Measurements from ENCODE around the gene NT5C1A.

Gene NT5C1A

GRCh38 chr1:39640861-39641260 lies 31.0 kb downstream of the NT5C1A start:
- no peak for ATAC-seq
- no peak for DNase-seq (ENCODE audit: low spot score in 2 of 2)
- H3K36me3 Mint-ChIP-seq: no peaks in the 10 kb centered on the region

DNA sequence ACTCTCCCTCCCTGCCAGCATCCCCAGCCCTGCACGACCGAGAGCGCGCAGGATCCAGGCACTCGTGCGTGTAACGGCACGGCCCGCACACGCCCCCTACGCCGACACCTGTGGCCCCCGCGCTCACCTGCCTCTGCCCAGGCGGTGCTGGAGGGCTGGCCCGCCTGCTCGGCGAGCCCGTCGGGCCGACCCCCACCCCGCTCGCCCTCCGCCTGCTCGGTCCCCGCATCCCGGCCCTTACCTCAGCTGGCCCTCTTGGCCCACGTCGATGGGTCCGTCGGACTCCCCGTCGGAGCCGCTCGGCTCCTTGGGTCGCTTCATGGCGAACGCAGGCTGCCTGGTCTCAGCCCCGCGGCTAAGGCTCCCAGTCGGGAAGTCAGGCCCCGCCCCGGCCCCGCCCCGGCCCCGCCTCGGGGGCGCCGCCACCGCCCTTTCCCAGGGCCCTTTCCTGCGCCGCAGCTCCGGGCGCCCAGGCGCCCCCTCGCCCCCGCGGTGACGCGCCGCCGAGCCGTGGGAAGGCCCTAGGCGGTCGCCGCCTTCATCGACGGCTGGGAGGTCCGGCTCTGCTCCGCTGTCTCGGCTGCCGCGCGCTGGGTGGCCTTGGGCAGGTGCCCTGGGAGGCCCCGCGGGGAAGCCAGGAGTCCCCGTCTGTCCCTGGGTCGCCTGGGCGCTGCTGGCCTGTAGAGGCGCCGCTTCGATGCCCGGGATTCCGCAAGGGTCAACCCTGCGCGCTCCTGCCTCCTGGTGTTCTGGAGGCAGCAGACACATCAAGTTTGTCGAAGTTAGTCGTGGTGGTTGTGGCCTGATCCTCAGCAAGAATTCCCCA lies 32.4 kb downstream of the NT5C1A start, which contains the start of gene HEYL:
TSS of gene HEYL (minus strand) at position 339 of the 826 bp plus-strand sequence. CDS start at position 321, 18 bp downstream.
- no peaks in the 10 kb centered on the region for H3K9me3 Mint-ChIP-seq
- ATAC-seq: peak; percentile 85
- no peaks in the 10 kb centered on the region for H3K36me3 Mint-ChIP-seq
- H3K4me1 Mint-ChIP-seq: no peaks in the 10 kb centered on the region
- no peak within 1 kb of the TSS for H3K27ac Mint-ChIP-seq
- peak within 1 kb of the TSS; percentile 31 for H3K4me3 Mint-ChIP-seq
- DNase-seq (ENCODE audit: low spot score in 2 of 2): peak; percentile 51 to 71

More at GRCh38 chr1:39640861-39641260, 31.0 kb downstream of the NT5C1A start:
- Mint-ChIP-seq H3K9me3 (no peaks in the 10 kb centered on the region), H3K4me3 (no peak overlapping the region), H3K4me1 (no peaks in the 10 kb centered on the region), H3K27ac (no peak overlapping the region)

GRCh38 chr1:39638965-39639304 lies 33.0 kb downstream of the NT5C1A start:
- no peaks in the 10 kb centered on the region for H3K36me3 Mint-ChIP-seq
- H3K9me3 Mint-ChIP-seq: no peaks in the 10 kb centered on the region
- no peak overlapping the region for H3K27ac Mint-ChIP-seq
- peak overlapping the region; percentile 31 for H3K4me3 Mint-ChIP-seq
- no peaks in the 10 kb centered on the region for H3K4me1 Mint-ChIP-seq
- ATAC-seq (no peak), DNase-seq (ENCODE audit: low spot score in 2 of 2) (no peak)

DNA sequence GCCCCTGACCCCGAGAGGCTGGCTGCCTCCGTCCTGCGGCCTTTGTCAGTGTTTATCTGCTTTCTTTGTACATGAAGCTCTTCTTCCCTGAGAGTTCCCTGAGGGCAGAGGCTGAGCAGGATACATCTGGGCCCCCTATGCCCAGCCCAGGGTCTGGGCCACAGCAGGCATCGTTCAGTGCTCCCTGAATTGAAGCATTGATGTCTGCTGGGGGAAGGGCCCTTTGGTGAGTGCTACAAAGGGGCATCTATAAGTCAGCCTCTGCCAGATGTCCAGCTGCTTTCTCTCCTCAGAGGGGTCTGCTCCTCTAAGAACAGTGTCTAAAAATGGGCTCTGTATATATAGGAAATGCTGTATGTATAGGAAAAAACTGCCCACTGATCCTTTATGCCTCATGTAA lies 34.5 kb downstream of the NT5C1A start:
- no peak for DNase-seq (ENCODE audit: low spot score in 2 of 2)
- ATAC-seq: no peak
- Mint-ChIP-seq H3K4me3 (no peak overlapping the region), H3K4me1 (peaks cover 4% of the 10 kb centered on the region), H3K36me3 (no peaks in the 10 kb centered on the region), H3K27ac (no peak overlapping the region), H3K9me3 (no peaks in the 10 kb centered on the region)

DNA sequence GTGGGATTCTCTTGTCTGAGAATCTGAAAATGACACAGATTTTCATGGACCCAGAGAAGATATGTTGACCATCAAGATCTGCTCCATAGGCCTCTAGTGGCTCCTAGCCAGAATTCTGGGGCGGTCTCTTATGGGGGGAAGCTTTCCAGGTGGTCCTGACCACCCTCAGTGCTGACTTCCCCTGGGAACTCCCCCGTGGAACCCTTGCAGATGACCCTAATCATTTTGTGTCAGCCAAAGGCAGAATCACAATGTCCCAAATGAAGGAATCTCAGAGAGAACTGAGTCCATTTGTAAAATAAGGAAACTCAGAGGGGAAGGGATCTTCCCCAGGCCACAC lies 36.1 kb downstream of the NT5C1A start:
- Mint-ChIP-seq H3K27ac (no peak overlapping the region), H3K36me3 (no peaks in the 10 kb centered on the region), H3K9me3 (no peaks in the 10 kb centered on the region), H3K4me1 (peaks cover 17% of the 10 kb centered on the region), H3K4me3 (no peak overlapping the region)
- no peak for DNase-seq (ENCODE audit: low spot score in 2 of 2)
- no peak for ATAC-seq

DNA sequence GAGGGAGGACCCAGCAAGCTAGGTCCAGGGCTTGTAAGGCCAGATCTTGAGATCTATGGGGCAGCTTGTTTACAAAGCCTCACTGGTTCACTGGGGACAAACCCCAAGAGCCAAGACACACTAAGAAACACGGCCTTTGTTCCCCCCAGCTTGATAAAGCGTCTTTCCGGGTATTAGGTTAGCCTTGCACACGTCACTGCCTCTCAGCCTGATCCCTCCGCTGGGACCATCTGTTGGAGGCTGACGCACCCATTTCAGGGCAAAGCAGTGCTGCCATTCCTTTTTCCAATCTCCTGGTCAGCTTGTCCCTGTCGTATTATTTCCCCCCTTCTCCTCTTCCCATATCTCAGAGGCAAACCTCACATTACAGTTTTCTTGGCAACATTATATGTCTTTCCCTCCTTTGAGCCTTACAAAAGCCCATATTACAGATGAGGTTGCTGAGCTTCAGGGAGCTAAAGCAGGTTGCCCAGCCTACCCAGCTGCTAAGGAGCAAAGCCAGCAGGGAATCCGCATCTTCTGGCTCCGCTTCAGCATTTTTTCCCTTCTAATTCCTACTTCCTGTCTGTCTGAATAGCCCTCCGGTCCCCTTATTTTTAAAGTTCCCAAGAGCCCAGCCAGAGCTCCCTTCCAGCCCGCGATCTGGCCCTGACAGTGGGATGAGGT lies 36.6 kb downstream of the NT5C1A start:
- DNase-seq (ENCODE audit: low spot score in 2 of 2) (no peak), ATAC-seq (no peak)
- Mint-ChIP-seq H3K9me3 (no peaks in the 10 kb centered on the region), H3K36me3 (no peaks in the 10 kb centered on the region), H3K27ac (no peak overlapping the region), H3K4me1 (peaks cover 22% of the 10 kb centered on the region), H3K4me3 (no peak overlapping the region)

DNA sequence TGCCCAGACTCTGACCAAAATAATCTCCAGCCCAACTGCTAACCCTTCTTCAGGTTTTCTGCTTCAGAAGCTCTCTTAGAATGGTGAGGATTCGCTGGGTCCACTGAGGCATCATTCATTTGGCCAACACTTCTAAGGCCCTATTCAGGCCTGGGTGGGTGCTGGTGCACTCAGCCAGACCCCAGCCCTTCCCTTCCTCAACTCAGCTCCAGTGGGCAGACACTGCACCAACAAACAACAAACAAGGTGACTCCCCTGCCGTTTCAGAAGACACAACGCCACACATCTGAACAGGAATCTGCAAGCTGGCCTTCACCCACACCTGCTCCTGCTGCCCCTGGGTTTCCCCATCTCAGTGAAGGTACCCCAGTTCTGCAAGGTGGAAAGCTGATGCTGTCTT lies 38.5 kb downstream of the NT5C1A start:
- no peaks in the 10 kb centered on the region for H3K36me3 Mint-ChIP-seq
- DNase-seq (ENCODE audit: low spot score in 2 of 2): no peak

DNA sequence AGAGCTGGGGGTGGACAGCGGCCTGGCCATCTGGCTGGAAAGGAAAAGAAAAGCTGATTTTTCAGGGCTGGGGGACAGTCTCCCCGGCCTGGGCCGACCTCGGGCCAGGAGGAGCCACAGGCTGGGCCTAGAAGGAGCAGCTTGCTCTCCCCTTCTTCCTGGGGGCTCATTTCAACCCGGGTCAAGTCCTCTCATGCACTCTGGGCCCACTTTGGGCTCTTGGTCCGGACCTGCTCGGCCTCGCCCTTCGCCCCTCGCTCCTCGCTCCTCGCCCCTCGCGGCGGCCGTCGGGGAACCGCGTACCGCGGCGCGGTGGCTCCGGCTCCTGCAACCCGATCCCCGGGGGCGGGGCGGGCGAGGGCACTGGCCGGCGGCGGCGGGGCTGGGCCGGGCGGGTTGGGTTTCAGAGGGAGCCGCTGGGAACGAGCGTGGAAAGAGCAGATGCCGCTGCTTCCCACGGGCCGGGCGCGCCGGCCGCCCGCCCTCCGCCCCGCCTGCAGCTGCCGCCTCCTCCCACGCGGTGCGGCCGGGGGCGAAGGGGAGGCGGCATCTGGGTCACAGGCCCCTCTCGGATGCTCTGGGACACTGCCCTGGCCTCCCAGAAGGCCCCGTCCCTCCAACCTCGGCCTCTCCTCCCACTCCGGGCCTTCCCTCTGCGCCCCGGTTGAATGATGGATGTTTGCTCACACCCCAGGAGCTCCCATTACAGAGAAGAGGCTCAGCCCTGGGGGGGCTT lies 39.1 kb downstream of the NT5C1A start:
- ATAC-seq: no peak

More for the DNA sequence above, 38.5 kb downstream of the NT5C1A start:
- no peak for ATAC-seq
- H3K4me3 Mint-ChIP-seq: no peak overlapping the region
- peaks cover 27% of the 10 kb centered on the region for H3K4me1 Mint-ChIP-seq
- H3K9me3 Mint-ChIP-seq: no peaks in the 10 kb centered on the region
- H3K27ac Mint-ChIP-seq: no peak overlapping the region

GRCh38 chr1:39632323-39632681 lies 39.6 kb downstream of the NT5C1A start:
- Mint-ChIP-seq H3K4me1 (peaks cover 27% of the 10 kb centered on the region), H3K36me3 (no peaks in the 10 kb centered on the region), H3K27ac (no peak overlapping the region), H3K4me3 (no peak overlapping the region), H3K9me3 (no peaks in the 10 kb centered on the region)
- DNase-seq (ENCODE audit: low spot score in 2 of 2) (no peak), ATAC-seq (no peak)

More for the DNA sequence above, 39.1 kb downstream of the NT5C1A start:
- DNase-seq (ENCODE audit: low spot score in 2 of 2): no peak
- H3K36me3 Mint-ChIP-seq: no peaks in the 10 kb centered on the region
- H3K9me3 Mint-ChIP-seq: no peaks in the 10 kb centered on the region
- peaks cover 27% of the 10 kb centered on the region for H3K4me1 Mint-ChIP-seq
- no peak overlapping the region for H3K4me3 Mint-ChIP-seq
- no peak overlapping the region for H3K27ac Mint-ChIP-seq

GRCh38 chr1:39631361-39632322 lies 40.3 kb downstream of the NT5C1A start:
- no peaks in the 10 kb centered on the region for H3K36me3 Mint-ChIP-seq
- H3K4me3 Mint-ChIP-seq: no peak overlapping the region
- ATAC-seq (peak; percentile 59), DNase-seq (ENCODE audit: low spot score in 2 of 2) (no peak)
- peaks cover 27% of the 10 kb centered on the region for H3K4me1 Mint-ChIP-seq
- peak overlapping the region; percentile 34 for H3K27ac Mint-ChIP-seq
- no peaks in the 10 kb centered on the region for H3K9me3 Mint-ChIP-seq

DNA sequence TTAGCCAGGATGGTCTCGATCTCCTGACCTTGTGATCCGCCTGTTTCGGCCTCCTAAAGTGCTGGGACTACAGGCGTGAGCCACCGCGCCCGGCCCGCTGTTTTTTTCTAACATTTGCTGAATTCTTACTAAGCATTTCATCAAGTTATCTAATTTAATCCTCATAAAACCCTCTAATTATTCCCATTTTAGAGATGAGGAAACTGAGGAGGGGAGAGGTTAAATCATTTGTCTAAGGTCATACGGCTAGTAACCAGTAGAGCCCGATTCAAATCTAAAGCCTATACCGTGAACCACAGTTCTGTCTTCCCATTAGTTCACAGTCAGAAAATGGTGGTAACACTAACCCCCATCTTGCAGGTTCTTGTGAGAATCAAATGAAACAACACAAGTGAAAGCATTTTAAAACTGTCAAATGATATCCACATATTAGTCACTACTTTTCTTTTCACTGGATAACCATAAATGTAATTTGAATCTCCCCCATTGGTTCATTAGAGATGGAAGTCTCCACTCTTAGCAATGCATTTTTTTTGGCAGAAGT lies 43.0 kb downstream of the NT5C1A start:
- ATAC-seq: peak; percentile 48
- Mint-ChIP-seq H3K4me3 (no peak overlapping the region), H3K27ac (no peak overlapping the region), H3K4me1 (peaks cover 27% of the 10 kb centered on the region), H3K9me3 (no peaks in the 10 kb centered on the region), H3K36me3 (no peaks in the 10 kb centered on the region)
- no peak for DNase-seq (ENCODE audit: low spot score in 2 of 2)

DNA sequence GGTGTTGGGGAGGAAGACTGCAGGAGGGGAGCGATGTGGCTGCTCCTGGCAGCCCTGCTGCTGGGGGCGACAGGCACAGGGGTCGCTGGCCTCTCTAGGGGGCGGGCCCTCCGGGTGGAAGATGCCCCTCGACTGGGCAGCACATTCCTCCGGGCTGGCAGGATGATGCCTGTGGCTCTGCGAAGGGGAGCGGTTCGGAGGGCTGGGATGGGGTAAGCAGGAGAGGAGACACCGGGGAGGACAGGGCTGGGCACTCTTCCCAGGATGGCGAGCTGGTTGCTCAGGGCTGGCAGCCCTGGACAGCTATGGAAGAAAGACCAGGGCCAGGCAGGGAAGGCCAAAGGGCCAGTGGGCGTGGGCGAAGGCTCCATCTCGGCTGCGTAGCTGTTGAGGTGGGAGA lies 45.3 kb downstream of the NT5C1A start:
- ATAC-seq: no peak
- H3K27ac Mint-ChIP-seq: no peak overlapping the region
- DNase-seq (ENCODE audit: low spot score in 2 of 2): no peak
- H3K36me3 Mint-ChIP-seq: no peaks in the 10 kb centered on the region
- peaks cover 18% of the 10 kb centered on the region for H3K4me1 Mint-ChIP-seq
- H3K4me3 Mint-ChIP-seq: no peak overlapping the region
- H3K9me3 Mint-ChIP-seq: no peaks in the 10 kb centered on the region

DNA sequence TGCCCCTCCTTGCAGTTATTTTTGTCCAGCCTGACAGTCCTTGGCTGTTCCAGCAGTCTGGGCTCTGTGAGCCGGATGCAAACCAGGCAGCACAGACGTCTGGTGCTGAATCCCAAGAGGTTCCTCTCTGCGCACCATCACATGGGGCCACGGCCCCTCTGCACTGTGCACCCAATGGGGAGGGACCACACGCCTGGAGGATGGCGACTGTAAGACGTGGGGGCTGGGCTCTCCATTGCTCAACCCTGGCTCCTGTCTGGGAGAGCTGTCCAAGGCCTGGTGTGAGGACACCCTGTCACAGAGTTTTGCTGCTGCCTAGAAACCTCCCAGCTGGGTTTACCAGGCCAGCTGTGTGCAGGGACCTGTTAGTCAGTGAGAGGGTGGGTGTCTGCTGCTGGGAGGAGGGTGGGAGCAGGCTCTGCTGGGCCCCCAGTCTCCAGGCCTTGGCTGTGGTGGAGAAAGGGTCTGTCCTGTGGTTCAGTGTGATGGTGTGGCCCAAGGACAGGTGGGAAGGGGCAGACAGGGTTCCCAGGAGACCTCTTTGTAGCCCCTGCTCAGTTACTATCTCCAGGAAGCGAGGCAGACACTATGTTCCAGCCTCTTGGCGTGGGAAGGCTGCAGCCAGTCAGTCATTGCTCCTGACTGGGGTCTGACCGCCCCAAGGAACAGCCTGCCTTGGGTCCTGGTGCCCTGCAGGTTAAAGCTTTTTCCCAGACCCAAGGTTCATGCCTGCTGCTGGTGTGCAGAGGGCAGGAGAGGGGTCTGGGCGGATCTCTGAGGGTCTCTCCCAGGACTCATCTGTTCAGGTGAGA lies 46.2 kb downstream of the NT5C1A start:
- no peak overlapping the region for H3K4me3 Mint-ChIP-seq
- no peak overlapping the region for H3K27ac Mint-ChIP-seq
- H3K9me3 Mint-ChIP-seq: no peaks in the 10 kb centered on the region
- H3K4me1 Mint-ChIP-seq: peaks cover 9% of the 10 kb centered on the region
- DNase-seq (ENCODE audit: low spot score in 2 of 2): no peak
- no peak for ATAC-seq
- H3K36me3 Mint-ChIP-seq: no peaks in the 10 kb centered on the region

GRCh38 chr1:39625009-39625408 lies 46.9 kb downstream of the NT5C1A start:
- Mint-ChIP-seq H3K36me3 (no peaks in the 10 kb centered on the region), H3K9me3 (no peaks in the 10 kb centered on the region), H3K4me1 (peaks cover 4% of the 10 kb centered on the region), H3K27ac (no peak overlapping the region), H3K4me3 (no peak overlapping the region)
- ATAC-seq (no peak), DNase-seq (ENCODE audit: low spot score in 2 of 2) (no peak)

All from stimulated activated effector memory CD8-positive, alpha-beta T cell treated with anti-CD3 and anti-CD28 coated beads, Interleukin-12 subunit alpha, Interleukin-12 subunit beta, amount 100 ng/mL, for 72 hours (primary cell).